ENCODE measurements around the gene MKI67. TPM values are rescaled to one million over a fixed set of nuclear protein-coding genes. Genes with fewer than 3 reads are reported as not detected.

The MKI67 gene
- total and polyA plus RNA-seq, 10 of the 15 experiments (the other 5 are each of a cell fraction or from before 2014, with no cell fraction given), result 22.3 to 183 (median 82.9) TPM

DNA sequence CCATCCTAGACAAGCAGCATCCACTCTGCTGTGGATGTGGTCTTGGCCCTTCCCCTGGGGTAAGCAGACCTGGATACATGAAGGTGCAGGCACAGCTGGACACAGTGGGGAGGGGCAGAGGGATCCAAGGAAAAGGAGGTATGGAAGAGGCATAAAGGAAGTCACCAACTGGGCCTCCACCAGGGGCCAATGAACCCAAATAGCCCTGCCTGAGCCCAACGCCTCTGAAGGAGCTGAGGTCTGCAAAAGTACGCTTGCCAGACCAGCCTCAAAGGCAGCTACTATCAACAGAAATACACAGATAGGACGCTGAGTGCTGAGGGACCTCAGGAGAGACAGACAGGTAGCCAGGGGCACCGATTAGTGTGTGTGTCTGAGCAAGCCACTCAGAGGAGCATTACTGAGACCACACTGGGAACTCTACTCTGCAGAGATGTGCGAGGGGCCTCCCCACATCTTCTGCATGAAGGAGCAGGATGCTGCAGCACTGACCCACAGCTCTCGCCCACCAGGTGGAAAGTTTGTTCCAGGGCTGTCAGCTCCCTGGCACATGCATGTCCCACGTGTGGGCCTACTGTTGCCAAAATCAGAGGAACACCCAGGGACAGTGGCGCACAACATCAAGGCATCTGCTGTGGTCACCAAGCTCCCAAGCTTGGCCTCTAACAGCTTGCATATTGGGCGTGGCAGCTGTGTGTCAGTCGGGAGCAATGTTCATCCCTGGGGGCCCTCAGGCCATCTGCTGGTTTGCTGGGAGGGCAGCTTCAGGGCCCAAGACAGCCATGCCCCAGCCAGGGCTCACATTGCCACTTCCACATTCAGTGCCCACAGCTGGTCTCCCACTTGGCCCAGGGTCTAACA is 40.0 kb downstream of the MKI67 start (continued):
- TF ChIP-seq BMI1 (IDR thresholded peaks at IDR 0.05; ENCODE audit: borderline replicate concordance), result no peak
- TF ChIP-seq TAF1 (IDR thresholded peaks at IDR 0.05; ENCODE audit: borderline replicate concordance, low read depth, low read length), result no peak
- TF ChIP-seq, protein P1, sequence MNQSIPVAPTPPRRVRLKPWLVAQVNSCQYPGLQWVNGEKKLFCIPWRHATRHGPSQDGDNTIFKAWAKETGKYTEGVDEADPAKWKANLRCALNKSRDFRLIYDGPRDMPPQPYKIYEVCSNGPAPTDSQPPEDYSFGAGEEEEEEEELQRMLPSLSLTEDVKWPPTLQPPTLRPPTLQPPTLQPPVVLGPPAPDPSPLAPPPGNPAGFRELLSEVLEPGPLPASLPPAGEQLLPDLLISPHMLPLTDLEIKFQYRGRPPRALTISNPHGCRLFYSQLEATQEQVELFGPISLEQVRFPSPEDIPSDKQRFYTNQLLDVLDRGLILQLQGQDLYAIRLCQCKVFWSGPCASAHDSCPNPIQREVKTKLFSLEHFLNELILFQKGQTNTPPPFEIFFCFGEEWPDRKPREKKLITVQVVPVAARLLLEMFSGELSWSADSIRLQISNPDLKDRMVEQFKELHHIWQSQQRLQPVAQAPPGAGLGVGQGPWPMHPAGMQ (IDR thresholded peaks at IDR 0.05; ENCODE audit: borderline replicate concordance), result no peak
- TF ChIP-seq PAX8 (IDR thresholded peaks at IDR 0.05), result no peak
- TF ChIP-seq RELA (IDR thresholded peaks at IDR 0.05; ENCODE audit: borderline replicate concordance, partially characterized antibody), result no peak
- TF ChIP-seq ZNF687 (IDR thresholded peaks at IDR 0.05), result no peak
- TF ChIP-seq POLR2AphosphoS5 (IDR thresholded peaks at IDR 0.05; ENCODE audit: low read length), result no peak
- no peak for TF ChIP-seq CEBPB (IDR thresholded peaks at IDR 0.05; ENCODE audit: borderline replicate concordance in 1 of 2, low read depth in 2 of 2, low read length in 2 of 2)
- no peak for TF ChIP-seq YY1 (IDR thresholded peaks at IDR 0.05; ENCODE audit: low read depth, low read length)
